Peyer's patch (tissue), 4 donors: ENCODE data around the gene CUBN. TPM values are rescaled to one million over a fixed set of nuclear protein-coding genes. Genes with fewer than 3 reads are reported as not detected.

Experiments
- DNase-seq, 3 donors: peaks; one replicate each; pipeline ENCODE4 v3.0.0-alpha.2; 2017 to 2019
- H3K27ac ChIP-seq, 4 donors: fragments of 200-600 bp; sonication (generic); one replicate each; pipeline ENCODE4 v1.5.1; 2016 to 2019
- H3K27me3 ChIP-seq, 2 donors: fragments of 200-600 bp; sonication (generic); one replicate each; pipeline ENCODE4 v1.5.1; 2019
- H3K36me3 ChIP-seq, 3 donors: fragments of 200-600 bp; sonication (generic); one replicate each; pipeline ENCODE4 v1.5.1; 2016 to 2019
- H3K4me1 ChIP-seq, 4 donors: fragments of 200-600 bp; sonication (generic); one replicate each; pipeline ENCODE4 v1.5.1; 2016 to 2019
- H3K4me3 ChIP-seq, 4 donors: fragments of 200-600 bp; sonication (generic); 1 replicate in 3 of 4; 2 replicates in 1 of 4; pipeline ENCODE4 v1.5.1; 2016 to 2019; ENCODE audit warnings: mild to moderate bottlenecking in 1 of 4
- H3K9me3 ChIP-seq, 4 donors: fragments of 200-600 bp; sonication (generic); one replicate each; pipeline ENCODE4 v1.5.1; 2016 to 2019; ENCODE audit warnings: mild to moderate bottlenecking in 1 of 4
- CTCF ChIP-seq, 6 experiments: fragments of 450-650 bp in 4 of 6; fragments of 200-600 bp in 2 of 6; sonication (generic) in 1 of 6; IDR thresholded peaks; one replicate each; pipeline ENCODE4 v1.5.1; 2017 to 2019; ENCODE audit warnings: antibody characterized with exemption in 6 of 6, mild to moderate bottlenecking in 3 of 6, moderate library complexity in 1 of 6
- POLR2A ChIP-seq, 2 donors: fragments of 450-650 bp; IDR thresholded peaks; one replicate each; pipeline ENCODE4 v1.5.1; 2017; ENCODE audit warnings: antibody characterized with exemption in 2 of 2, mild to moderate bottlenecking in 2 of 2, moderate library complexity in 2 of 2
- total RNA-seq, 4 donors: library from RNA; depleted of rRNA; stranded (reverse); fragments of >200 nt; gene quantifications; one replicate each; pipeline ENCODE4 v1.1.0, GENCODE V29; 2016

CUBN gene
- total RNA-seq: 100 to 1,000 TPM in 2 of 4 donors, 10 to 100 TPM in 1, 1 to 10 TPM in 1; 2.5 to 329 (median 126) TPM

GRCh38 chr10:17129741-17130140 lies at the start of gene CUBN:
Gene CUBN (minus strand): TSS chr10:17129811. CDS start chr10:17129765, 46 bp downstream.
- Histone ChIP-seq H3K27me3 (no peaks in the 10 kb centered on the region), H3K4me3 (peak within 1 kb of the TSS in 1 of 4 donors; percentile 28), H3K27ac (peak within 1 kb of the TSS in 1 of 4 donors; percentile 28), H3K9me3 (no peaks in the 10 kb centered on the region), H3K4me1 (no peaks in the 10 kb centered on the region), H3K36me3 (peaks cover 0 to 6% (median 0%) of the 10 kb centered on the region in 3 donors)
- DNase-seq: no peak
- TF ChIP-seq CTCF (IDR thresholded peaks at IDR 0.05): no peak
- peak in 1 of 2 donors; percentile 26 for TF ChIP-seq POLR2A (IDR thresholded peaks at IDR 0.05)

- H3K27ac ChIP-seq: no peak overlapping the region
- TF ChIP-seq CTCF (IDR thresholded peaks at IDR 0.05): no peak
- no peak for TF ChIP-seq POLR2A (IDR thresholded peaks at IDR 0.05)
Measured at GRCh38 chr10:17179002-17179401, 49.4 kb upstream of the CUBN start.

GRCh38 chr10:17178006-17178405 lies 48.4 kb upstream of the CUBN start:
- no peak for DNase-seq
- H3K36me3 ChIP-seq: no peaks in the 10 kb centered on the region
- no peaks in the 10 kb centered on the region for H3K9me3 ChIP-seq
- TF ChIP-seq POLR2A (IDR thresholded peaks at IDR 0.05) (no peak), CTCF (IDR thresholded peaks at IDR 0.05) (peak in 3 of 6 experiments; percentile 26 to 53 (median 37))
- H3K27me3 ChIP-seq: no peaks in the 10 kb centered on the region
- H3K4me1 ChIP-seq: peaks cover 0 to 5% (median 0%) of the 10 kb centered on the region in 4 donors
- no peak overlapping the region for H3K27ac ChIP-seq
- H3K4me3 ChIP-seq: no peak overlapping the region

More at GRCh38 chr10:17179002-17179401, 49.4 kb upstream of the CUBN start:
- Histone ChIP-seq H3K4me3 (no peak overlapping the region), H3K36me3 (no peaks in the 10 kb centered on the region), H3K9me3 (no peaks in the 10 kb centered on the region), H3K27me3 (no peaks in the 10 kb centered on the region), H3K4me1 (peaks cover 0 to 5% (median 0%) of the 10 kb centered on the region in 4 donors)
- DNase-seq: no peak

GRCh38 chr10:17177014-17177413 lies 47.4 kb upstream of the CUBN start:
- no peak for TF ChIP-seq CTCF (IDR thresholded peaks at IDR 0.05)
- TF ChIP-seq POLR2A (IDR thresholded peaks at IDR 0.05): no peak
- no peaks in the 10 kb centered on the region for H3K9me3 ChIP-seq
- H3K27me3 ChIP-seq: no peaks in the 10 kb centered on the region
- no peaks in the 10 kb centered on the region for H3K36me3 ChIP-seq
- peaks cover 0 to 5% (median 0%) of the 10 kb centered on the region in 4 donors for H3K4me1 ChIP-seq
- H3K4me3 ChIP-seq: no peak overlapping the region
- DNase-seq: no peak
- H3K27ac ChIP-seq: no peak overlapping the region

GRCh38 chr10:17176091-17176490 lies 46.5 kb upstream of the CUBN start:
- no peak for DNase-seq
- TF ChIP-seq CTCF (IDR thresholded peaks at IDR 0.05) (no peak), POLR2A (IDR thresholded peaks at IDR 0.05) (no peak)

GRCh38 chr10:17175551-17175950 lies 45.9 kb upstream of the CUBN start:
- TF ChIP-seq CTCF (IDR thresholded peaks at IDR 0.05): no peak
- no peak for TF ChIP-seq POLR2A (IDR thresholded peaks at IDR 0.05)
- no peak overlapping the region for H3K4me3 ChIP-seq
- no peak overlapping the region for H3K27ac ChIP-seq
- H3K36me3 ChIP-seq: no peaks in the 10 kb centered on the region
- no peaks in the 10 kb centered on the region for H3K27me3 ChIP-seq
- no peaks in the 10 kb centered on the region for H3K9me3 ChIP-seq
- no peak for DNase-seq
- peaks cover 0 to 5% (median 0%) of the 10 kb centered on the region in 4 donors for H3K4me1 ChIP-seq

More at GRCh38 chr10:17176091-17176490, 46.5 kb upstream of the CUBN start:
- Histone ChIP-seq H3K36me3 (no peaks in the 10 kb centered on the region), H3K27me3 (no peaks in the 10 kb centered on the region), H3K9me3 (no peaks in the 10 kb centered on the region), H3K4me3 (no peak overlapping the region), H3K4me1 (peaks cover 0 to 5% (median 0%) of the 10 kb centered on the region in 4 donors), H3K27ac (no peak overlapping the region)
